Measurements from ENCODE around the gene VPS37B.
A peak's percentile ranks its signal among the peaks of the same experiment; 100 is the strongest.

The VPS37B gene

GRCh38 chr12:122868471-122869177 is 27.3 kb downstream of the VPS37B start:
- ChIA-PET CTCF (interaction anchor here (1.6 to 6.9 kb wide), 2 partner anchors 8 to 75 kb away, joined by 5 to 62 read pairs; no protein-coding TSS in a partner anchor), POLR2A (no interaction called here)
- no peak for TF ChIP-seq CTCF (IDR thresholded peaks at IDR 0.05; ENCODE audit: control extremely low read depth, extremely low read depth, low read depth, missing control alignments)
- DNase-seq (ENCODE audit: extremely low spot score) = no peak

- ChIA-PET CTCF (interaction anchor here (1.0 to 1.6 kb wide), 2 partner anchors 14 to 74 kb away, joined by 3 to 5 read pairs; no protein-coding TSS in a partner anchor), POLR2A (no interaction called here)
- peak; percentile 33 for TF ChIP-seq CTCF (IDR thresholded peaks at IDR 0.05; ENCODE audit: control extremely low read depth, extremely low read depth, low read depth, missing control alignments)
- DNase-seq (ENCODE audit: extremely low spot score) = no peak
Measured at GRCh38 chr12:122867691-122868461, 28.0 kb downstream of the VPS37B start.

GRCh38 chr12:122866950-122867607 is 28.8 kb downstream of the VPS37B start:
- POLR2A ChIA-PET = no interaction called here
- no peak for TF ChIP-seq CTCF (IDR thresholded peaks at IDR 0.05; ENCODE audit: control extremely low read depth, extremely low read depth, low read depth, missing control alignments)
- DNase-seq (ENCODE audit: extremely low spot score) = no peak
- CTCF ChIA-PET = interaction anchor here (1.0 kb wide), 1 partner anchor 15 kb away, joined by 3 read pairs; no protein-coding TSS in a partner anchor

- no peak for DNase-seq (ENCODE audit: extremely low spot score)
- CTCF ChIA-PET = no interaction called here
- TF ChIP-seq CTCF (IDR thresholded peaks at IDR 0.05; ENCODE audit: control extremely low read depth, extremely low read depth, low read depth, missing control alignments) = no peak
- POLR2A ChIA-PET = no interaction called here
Measured at GRCh38 chr12:122866379-122866778, 29.5 kb downstream of the VPS37B start.

- DNase-seq (ENCODE audit: extremely low spot score) = no peak
- CTCF ChIA-PET = interaction anchor here (1.2 to 10.3 kb wide), 8 partner anchors 12 to 85 kb away, joined by 3 to 158 read pairs (median 4); no protein-coding TSS in a partner anchor
- peak; percentile 36 for TF ChIP-seq CTCF (IDR thresholded peaks at IDR 0.05; ENCODE audit: control extremely low read depth, extremely low read depth, low read depth, missing control alignments)
- POLR2A ChIA-PET = no interaction called here
Measured at GRCh38 chr12:122865268-122866231, 30.4 kb downstream of the VPS37B start.

All from GM10248 (cell line).